PC-3 (cell line): ENCODE data around the gene SOX1. TPM values are rescaled to one million over a fixed set of nuclear protein-coding genes. Genes with fewer than 3 reads are reported as not detected.

Source experiments
- ATAC-seq: fragments of 200-7000 bp; cut with Tn5 transposase; 2 replicates; pipeline ENCODE4 v1.9.1; 2020; ENCODE audit warnings: mild to moderate bottlenecking, moderate library complexity
- BruUV-seq: library from RNA; stranded (reverse); fragments of 400-500 nt; replicated peaks from 2 replicates; lab custom pipeline; 2021; lab: Mats Ljungman, UMichigan
- CTCF ChIA-PET: fragments of 300-600 bp; sonication (Branson Sonifier 250); formaldehyde crosslinking; loops from one replicate; lab custom pipeline; 2022; ENCODE audit warnings: antibody characterized with exemption; lab: Charles Lee
- POLR2A ChIA-PET: fragments of 300-600 bp; sonication (Branson Sonifier 250); formaldehyde crosslinking; loops from one replicate; lab custom pipeline; 2022; ENCODE audit warnings: antibody characterized with exemption; ENCODE audit not compliant: unreplicated experiment; lab: Charles Lee
- DNase-seq: peaks from one replicate; pipeline ENCODE4 v3.0.0-alpha.2; 2015
- H2AFZ ChIP-seq: fragments of 300-600 bp; sonication (generic); 2 replicates; pipeline ENCODE4 v1.6.0; 2016; ENCODE audit warnings: antibody characterized with exemption, low read length
- H3F3A ChIP-seq: fragments of 300-600 bp; sonication (generic); one replicate; pipeline ENCODE4 v1.6.0; 2017; ENCODE audit warnings: antibody characterized with exemption, low read length, control low read depth, mild to moderate bottlenecking; ENCODE audit not compliant: unreplicated experiment
- H3K27ac ChIP-seq: fragments of 300-600 bp; sonication (generic); 2 replicates; pipeline ENCODE4 v1.5.1; 2016; ENCODE audit warnings: mild to moderate bottlenecking, low read length
- H3K27me3 ChIP-seq: fragments of 300-600 bp; sonication (generic); 2 replicates; pipeline ENCODE4 v1.6.1; 2016; ENCODE audit warnings: low read length, mixed read lengths
- H3K36me3 ChIP-seq: fragments of 300-600 bp; sonication (generic); 2 replicates; pipeline ENCODE4 v1.6.1; 2016; ENCODE audit warnings: low read depth, mixed run types, low read length, mixed read lengths
- H3K4me1 ChIP-seq: fragments of 300-600 bp; sonication (generic); 2 replicates; pipeline ENCODE4 v1.5.1; 2016; ENCODE audit warnings: low read length; ENCODE audit not compliant: insufficient read depth
- H3K4me2 ChIP-seq: fragments of 300-600 bp; sonication (generic); 2 replicates; pipeline ENCODE4 v1.6.0; 2016; ENCODE audit warnings: low read length
- H3K4me3 ChIP-seq: fragments of 300-600 bp; sonication (generic); 2 replicates; pipeline ENCODE4 v1.5.1; 2016; ENCODE audit warnings: mild to moderate bottlenecking, low read length, mixed read lengths
- H3K79me2 ChIP-seq: fragments of 300-600 bp; sonication (generic); 2 replicates; pipeline ENCODE4 v1.6.1; 2017; ENCODE audit warnings: low read length, mixed read lengths
- H3K9ac ChIP-seq: fragments of 300-600 bp; sonication (generic); 2 replicates; pipeline ENCODE4 v1.6.0; 2016; ENCODE audit warnings: mild to moderate bottlenecking, low read length
- H3K9me2 ChIP-seq: fragments of 300-600 bp; sonication (generic); replicated peaks from 2 replicates; pipeline ENCODE4 v1.6.1; 2016; ENCODE audit warnings: mixed run types, low read length, mixed read lengths
- H3K9me3 ChIP-seq: fragments of 300-600 bp; sonication (generic); 2 replicates; pipeline ENCODE4 v1.6.1; 2016; ENCODE audit warnings: low read length, mixed read lengths
- H4K20me1 ChIP-seq: fragments of 300-600 bp; sonication (generic); 2 replicates; pipeline ENCODE4 v1.6.1; 2016; ENCODE audit warnings: low read length, mixed read lengths
- EZH2 ChIP-seq: fragments of 300-600 bp; sonication (generic); IDR thresholded peaks from one replicate; pipeline ENCODE4 v1.6.1; 2017; ENCODE audit warnings: antibody characterized with exemption, mild to moderate bottlenecking, low read length; ENCODE audit not compliant: unreplicated experiment
- EZH2phosphoT487 ChIP-seq: fragments of 300-600 bp; sonication (generic); IDR thresholded peaks from 2 replicates; pipeline ENCODE4 v1.6.1; 2018; ENCODE audit warnings: mild to moderate bottlenecking, antibody characterized with exemption, low read length, borderline replicate concordance
- intact Hi-C: fragments of 100-400 bp; cut with micrococcal nuclease; formaldehyde crosslinking; loops from 2 replicates; pipeline ENCODE4 v1.9.0; 2023
- total RNA-seq: library from RNA; depleted of rRNA; stranded (reverse); fragments of >200 nt; gene quantifications from 2 replicates; pipeline ENCODE4 v1.2.3, GENCODE V29; 2014
- TF ChIP-seq, protein P1 (sequence below): fragments of 300-600 bp; sonication (generic); conservative IDR thresholded peaks from 2 replicates; pipeline ENCODE4 v1.5.1; 2017; ENCODE audit warnings: antibody characterized with exemption, low read depth, mild to moderate bottlenecking, low read length

The SOX1 gene
- total RNA-seq, 1 experiment from 2014 or later = not detected

- H3K4me1 ChIP-seq = no peaks in the 10 kb centered on the region
- POLR2A ChIA-PET = no interaction called here
- BruUV-seq = no TSS peak
Observed at GRCh38 chr13:112069845-112070251, 2.9 kb downstream of the SOX1 start.

GRCh38 chr13:112071102-112071722, 4.3 kb downstream of the SOX1 start:
- Histone ChIP-seq H3K4me3 (no peak overlapping the region), H3K4me2 (no peak overlapping the region), H3K9me2 (no peaks in the 10 kb centered on the region), H3K9me3 (no peaks in the 10 kb centered on the region), H3F3A (no peaks in the 10 kb centered on the region), H3K9ac (no peak overlapping the region), H3K36me3 (no peaks in the 10 kb centered on the region), H3K79me2 (no peaks in the 10 kb centered on the region), H3K27ac (no peak overlapping the region), H2AFZ (no peak overlapping the region), H3K27me3 (peaks cover 17% of the 10 kb centered on the region), H3K4me1 (no peaks in the 10 kb centered on the region), H4K20me1 (no peaks in the 10 kb centered on the region)
- CTCF ChIA-PET = no interaction called here
- POLR2A ChIA-PET = no interaction called here
- DNase-seq (no peak), ATAC-seq (no peak)
- intact Hi-C loops = no loop called here
- TF ChIP-seq, protein P1, sequence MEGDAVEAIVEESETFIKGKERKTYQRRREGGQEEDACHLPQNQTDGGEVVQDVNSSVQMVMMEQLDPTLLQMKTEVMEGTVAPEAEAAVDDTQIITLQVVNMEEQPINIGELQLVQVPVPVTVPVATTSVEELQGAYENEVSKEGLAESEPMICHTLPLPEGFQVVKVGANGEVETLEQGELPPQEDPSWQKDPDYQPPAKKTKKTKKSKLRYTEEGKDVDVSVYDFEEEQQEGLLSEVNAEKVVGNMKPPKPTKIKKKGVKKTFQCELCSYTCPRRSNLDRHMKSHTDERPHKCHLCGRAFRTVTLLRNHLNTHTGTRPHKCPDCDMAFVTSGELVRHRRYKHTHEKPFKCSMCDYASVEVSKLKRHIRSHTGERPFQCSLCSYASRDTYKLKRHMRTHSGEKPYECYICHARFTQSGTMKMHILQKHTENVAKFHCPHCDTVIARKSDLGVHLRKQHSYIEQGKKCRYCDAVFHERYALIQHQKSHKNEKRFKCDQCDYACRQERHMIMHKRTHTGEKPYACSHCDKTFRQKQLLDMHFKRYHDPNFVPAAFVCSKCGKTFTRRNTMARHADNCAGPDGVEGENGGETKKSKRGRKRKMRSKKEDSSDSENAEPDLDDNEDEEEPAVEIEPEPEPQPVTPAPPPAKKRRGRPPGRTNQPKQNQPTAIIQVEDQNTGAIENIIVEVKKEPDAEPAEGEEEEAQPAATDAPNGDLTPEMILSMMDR = no peak
- no peak for TF ChIP-seq EZH2phosphoT487
- no peak for TF ChIP-seq EZH2
- no TSS peak for BruUV-seq

More at GRCh38 chr13:112069845-112070251, 2.9 kb downstream of the SOX1 start:
- Histone ChIP-seq H2AFZ (no peak overlapping the region), H3K9me3 (no peaks in the 10 kb centered on the region), H3K36me3 (no peaks in the 10 kb centered on the region), H3K79me2 (no peaks in the 10 kb centered on the region), H3K9ac (no peak overlapping the region), H3K4me2 (no peak overlapping the region), H3K27ac (no peak overlapping the region), H4K20me1 (no peaks in the 10 kb centered on the region), H3K27me3 (peaks cover 3% of the 10 kb centered on the region; the same call in 1 of the 2 replicates), H3K4me3 (no peak overlapping the region), H3F3A (no peaks in the 10 kb centered on the region), H3K9me2 (no peaks in the 10 kb centered on the region)
- TF ChIP-seq EZH2 (no peak), EZH2phosphoT487 (no peak)
- TF ChIP-seq, protein P1 = no peak
- intact Hi-C loops = no loop called here
- CTCF ChIA-PET = no interaction called here
- DNase-seq (no peak), ATAC-seq (no peak)

- TF ChIP-seq, protein P1 = no peak
- no peak for TF ChIP-seq EZH2
- no peak for TF ChIP-seq EZH2phosphoT487
- Histone ChIP-seq H3K9me2 (no peaks in the 10 kb centered on the region), H3K9ac (no peak overlapping the region), H4K20me1 (no peaks in the 10 kb centered on the region), H3K4me1 (no peaks in the 10 kb centered on the region), H3K4me2 (no peak overlapping the region), H3F3A (no peaks in the 10 kb centered on the region), H3K27ac (no peak overlapping the region), H3K36me3 (no peaks in the 10 kb centered on the region), H2AFZ (no peak overlapping the region), H3K79me2 (no peaks in the 10 kb centered on the region), H3K27me3 (peaks cover 17% of the 10 kb centered on the region), H3K4me3 (no peak overlapping the region), H3K9me3 (no peaks in the 10 kb centered on the region)
- DNase-seq (no peak), ATAC-seq (no peak)
- BruUV-seq = no TSS peak
- intact Hi-C loops = no loop called here
- CTCF ChIA-PET = no interaction called here
- POLR2A ChIA-PET = no interaction called here
Observed at GRCh38 chr13:112071723-112072533, 5.0 kb downstream of the SOX1 start.
